Measurements from ENCODE around the gene CAD. TPM values are rescaled to one million over a fixed set of nuclear protein-coding genes. Genes with fewer than 3 reads are reported as not detected.

CAD gene
- total and polyA plus RNA-seq, 10 of the 15 experiments (the other 5 are each of a cell fraction or from before 2014, with no cell fraction given), result 7.6 to 119 (median 50.7) TPM

DNA sequence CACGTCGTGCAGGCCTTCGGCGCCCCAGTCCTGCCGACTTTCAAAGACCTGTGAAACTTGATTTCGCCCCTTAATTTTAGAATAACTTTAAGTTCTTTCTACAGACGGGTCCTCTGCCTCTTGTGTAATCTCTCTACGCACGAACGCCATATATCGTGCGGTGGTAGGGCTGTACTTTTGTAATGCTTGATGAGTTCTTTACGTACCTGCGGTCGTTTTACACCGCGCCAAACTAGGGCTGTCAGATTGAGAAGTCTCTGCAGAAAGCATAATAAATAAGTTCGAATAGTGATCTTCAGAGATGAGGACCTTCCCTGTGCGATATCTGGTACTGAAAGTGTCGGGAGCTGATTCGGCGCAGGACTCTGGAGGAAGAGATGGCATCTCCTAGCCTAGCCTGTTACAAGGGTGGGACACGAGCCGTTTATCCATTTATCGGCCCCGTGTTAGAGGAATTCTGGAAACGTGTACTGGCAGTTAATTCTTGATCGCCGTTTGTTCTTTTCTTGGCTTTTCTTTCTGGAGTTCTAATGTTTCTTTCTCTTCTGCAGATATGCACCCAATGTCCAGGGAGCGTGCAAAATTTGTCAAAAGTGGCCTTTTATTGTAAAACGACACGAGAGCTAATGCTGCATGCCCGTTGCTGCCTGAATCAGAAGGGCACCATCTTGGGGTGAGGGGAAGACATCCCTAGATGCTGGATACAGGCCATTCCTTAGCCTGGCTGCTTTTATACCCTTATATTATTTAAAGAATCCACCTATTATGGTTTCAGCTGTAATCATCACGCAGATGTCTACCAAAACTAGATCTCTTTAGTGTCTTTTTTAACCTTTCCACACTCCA lies 4.3 kb upstream of the CAD start:
- 3% methylated on average over 34 of the region's 34 CpGs for WGBS (ENCODE audit: insufficient coverage, insufficient replicate concordance, low lambda C conversion rate, missing lambda C conversion rate)
- Histone ChIP-seq H3K9ac (ENCODE audit: control insufficient read depth, insufficient read depth, low read length) (peak overlapping the region; percentile 96), H4K20me1 (ENCODE audit: control insufficient read depth, insufficient read depth) (no peaks in the 10 kb centered on the region), H2AFZ (ENCODE audit: control insufficient read depth, low read depth, low read length) (peak overlapping the region; percentile 93), H3K27me3 (replicated peaks in 1 of 2; ENCODE audit: control insufficient read depth in 2 of 2, insufficient read depth in 2 of 2, low read length in 1 of 2) (no peaks in the 10 kb centered on the region), H3K36me3 (ENCODE audit: control insufficient read depth in 2 of 2, insufficient read depth in 2 of 2, low read length in 1 of 2) (peaks cover 0 to under 1% of the 10 kb centered on the region in 2 experiments; a peak in 3 of 4 replicates), H3K9me3 (replicated peaks; ENCODE audit: control insufficient read depth, insufficient read depth, low read length) (no peaks in the 10 kb centered on the region), H3K4me2 (ENCODE audit: control insufficient read depth, insufficient read depth) (peak overlapping the region; percentile 84), H3K27ac (ENCODE audit: control insufficient read depth, insufficient read depth) (peak overlapping the region; percentile 94), H3K4me3 (peak overlapping the region; percentile 70), H3K4me1 (ENCODE audit: control insufficient read depth, insufficient read depth, low read length) (peaks cover 10% of the 10 kb centered on the region; the same call in 1 of the 2 replicates), H3K79me2 (ENCODE audit: control insufficient read depth, insufficient read depth, low read length) (peaks cover 51% of the 10 kb centered on the region)
- RAD21 ChIA-PET (ENCODE audit: unreplicated experiment), result interaction anchor here (1.4 kb wide), 1 partner anchor 162 kb away, joined by 4 read pairs; no protein-coding TSS in a partner anchor
- no peak for DNase-seq (ENCODE audit: low read depth, low spot score)
- POLR2A ChIA-PET, result interaction anchor here (0.5 to 1.0 kb wide), 3 partner anchors 47 to 1440 kb away, joined by 3 to 4 read pairs (median 3); partner anchors contain the start of gene PREB
- intact Hi-C loops (cut with micrococcal nuclease; ENCODE audit: unreplicated experiment), result loop anchor here (10.0 kb wide), 1 partner anchor 142 kb away; the partner anchor contains the start of gene GTF3C2
- in situ Hi-C loops (cut with MboI), result no loop called here
- ATAC-seq, result peak; percentile 42
- BruUV-seq (replicated peaks), result TSS peak; percentile 67
- CTCF ChIA-PET, result interaction anchor here (0.6 to 1.2 kb wide), 4 partner anchors 19 to 159 kb away, joined by 3 read pairs; partner anchors contain the start of gene MPV17
- SMC1A ChIA-PET (ENCODE audit: uncharacterized antibody, unreplicated experiment), result interaction anchor here (0.6 kb wide), 1 partner anchor 1273 kb away, joined by 3 read pairs; no protein-coding TSS in a partner anchor
- FAIRE-seq, result no peak
- TF ChIP-seq, protein P1, sequence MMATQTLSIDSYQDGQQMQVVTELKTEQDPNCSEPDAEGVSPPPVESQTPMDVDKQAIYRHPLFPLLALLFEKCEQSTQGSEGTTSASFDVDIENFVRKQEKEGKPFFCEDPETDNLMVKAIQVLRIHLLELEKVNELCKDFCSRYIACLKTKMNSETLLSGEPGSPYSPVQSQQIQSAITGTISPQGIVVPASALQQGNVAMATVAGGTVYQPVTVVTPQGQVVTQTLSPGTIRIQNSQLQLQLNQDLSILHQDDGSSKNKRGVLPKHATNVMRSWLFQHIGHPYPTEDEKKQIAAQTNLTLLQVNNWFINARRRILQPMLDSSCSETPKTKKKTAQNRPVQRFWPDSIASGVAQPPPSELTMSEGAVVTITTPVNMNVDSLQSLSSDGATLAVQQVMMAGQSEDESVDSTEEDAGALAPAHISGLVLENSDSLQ (IDR thresholded peaks at IDR 0.05), result peak; percentile 61; the same call in 1 of the 2 replicates
- no peak; the same call in 1 of the 2 replicates for TF ChIP-seq SMAD5 (IDR thresholded peaks at IDR 0.05; ENCODE audit: low read depth)
- no peak; a peak in 1 of 4 replicates for TF ChIP-seq ETV6 (conservative IDR thresholded peaks at IDR 0.05 in 1 of 2, IDR thresholded peaks at IDR 0.05 in 1 of 2; ENCODE audit: borderline replicate concordance in 1 of 2, low read depth in 1 of 2)
- no peak for TF ChIP-seq BCL3 (IDR thresholded peaks at IDR 0.05; ENCODE audit: borderline replicate concordance, insufficient read depth, low read depth, low read length, poor library complexity, severe bottlenecking)
- peak; percentile 28; the same call in 1 of the 2 replicates for TF ChIP-seq RUNX3 (IDR thresholded peaks at IDR 0.05; ENCODE audit: low read length)
- no peak for TF ChIP-seq NR2F1 (conservative IDR thresholded peaks at IDR 0.05)
- TF ChIP-seq ZNF384 (IDR thresholded peaks at IDR 0.05; ENCODE audit: borderline replicate concordance, low read depth, low read length), result no peak
- no peak for TF ChIP-seq CREB1 (IDR thresholded peaks at IDR 0.05; ENCODE audit: low read depth)
- no peak for TF ChIP-seq NFXL1 (IDR thresholded peaks at IDR 0.05; ENCODE audit: borderline replicate concordance)
- no peak for TF ChIP-seq ZNF207 (IDR thresholded peaks at IDR 0.05; ENCODE audit: borderline replicate concordance)
- TF ChIP-seq IKZF2 (IDR thresholded peaks at IDR 0.05), result peak in 1 of 2 experiments; percentile 5; a peak in 1 of 4 replicates
- TF ChIP-seq CEBPZ (IDR thresholded peaks at IDR 0.05; ENCODE audit: low read depth, low read length), result no peak
- TF ChIP-seq PAX5 (IDR thresholded peaks at IDR 0.05; ENCODE audit: borderline replicate concordance, low read depth, low read length), result peak; percentile 56; the same call in 1 of the 2 replicates
- TF ChIP-seq YY1 (IDR thresholded peaks at IDR 0.05; ENCODE audit: low read depth, low read length), result peak; percentile 82
- no peak for TF ChIP-seq POU2F2 (IDR thresholded peaks at IDR 0.05; ENCODE audit: borderline replicate concordance, low read depth, low read length)

Data from GM12878 (cell line).